Neural progenitor cell (in vitro differentiated cells): ENCODE measurements around the gene CNOT9. TPM values are rescaled to one million over a fixed set of nuclear protein-coding genes. Genes with fewer than 3 reads are reported as not detected.

Source experiments
- DNase-seq: peaks from one replicate; pipeline ENCODE4 v3.0.0-alpha.2; 2016; ENCODE audit warnings: low spot score
- H2AFZ ChIP-seq: fragments of 200-600 bp; sonication (generic); replicated peaks from 2 replicates; pipeline ENCODE4 v1.6.1; 2016; ENCODE audit warnings: antibody characterized with exemption
- H3F3A ChIP-seq: fragments of 200-600 bp; sonication (generic); 2 replicates; pipeline ENCODE4 v1.6.1; 2016; ENCODE audit warnings: antibody characterized with exemption, low read depth
- H3K27ac ChIP-seq: fragments of 200-600 bp; sonication (generic); 2 replicates; pipeline ENCODE4 v1.5.1; 2016; ENCODE audit warnings: mild to moderate bottlenecking
- H3K27me3 ChIP-seq: fragments of 200-600 bp; sonication (generic); 2 replicates; pipeline ENCODE4 v1.6.1; 2016; ENCODE audit warnings: mild to moderate bottlenecking, moderate library complexity
- H3K36me3 ChIP-seq: fragments of 200-600 bp; sonication (generic); 2 replicates; pipeline ENCODE4 v1.5.1; 2016
- H3K4me1 ChIP-seq: fragments of 200-600 bp; sonication (generic); 2 replicates; pipeline ENCODE4 v1.6.1; 2016; ENCODE audit warnings: mixed run types
- H3K4me2 ChIP-seq: fragments of 200-600 bp; sonication (generic); 2 replicates; pipeline ENCODE4 v1.6.1; 2016
- H3K4me3 ChIP-seq: fragments of 200-600 bp; sonication (generic); 2 replicates; pipeline ENCODE4 v1.5.1; 2016
- H3K79me2 ChIP-seq: fragments of 200-600 bp; sonication (generic); 2 replicates; pipeline ENCODE4 v1.6.1; 2016; ENCODE audit warnings: low read depth
- H3K9ac ChIP-seq: fragments of 200-600 bp; sonication (generic); 2 replicates; pipeline ENCODE4 v1.6.1; 2016
- H3K9me3 ChIP-seq: fragments of 200-600 bp; sonication (generic); 2 replicates; pipeline ENCODE4 v1.5.1; 2016; ENCODE audit warnings: low read depth
- H4K20me1 ChIP-seq: fragments of 200-600 bp; sonication (generic); 2 replicates; pipeline ENCODE4 v1.6.1; 2016; ENCODE audit warnings: low read depth
- H3K27ac Mint-ChIP-seq: 3 replicates; pipeline ENCODE4 v1.8.0; 2021; ENCODE audit warnings: mixed read lengths
- H3K27me3 Mint-ChIP-seq: 2 replicates; pipeline ENCODE4 v1.8.0; 2022; ENCODE audit warnings: low read depth, mild to moderate bottlenecking, inconsistent platforms, moderate library complexity, mixed read lengths; ENCODE audit not compliant: insufficient read depth
- H3K36me3 Mint-ChIP-seq: 3 replicates; pipeline ENCODE4 v1.8.0; 2021; ENCODE audit warnings: mixed read lengths
- H3K4me1 Mint-ChIP-seq: 3 replicates; pipeline ENCODE4 v1.8.0; 2021; ENCODE audit warnings: mixed read lengths
- H3K4me3 Mint-ChIP-seq: 3 replicates; pipeline ENCODE4 v1.8.0; 2021; ENCODE audit warnings: mild to moderate bottlenecking, moderate library complexity, mixed read lengths
- H3K9me3 Mint-ChIP-seq: 3 replicates; pipeline ENCODE4 v1.8.0; 2020; ENCODE audit warnings: mixed read lengths
- CTCF ChIP-seq: fragments of 200-600 bp; sonication (generic); IDR thresholded peaks from 2 replicates; pipeline ENCODE4 v1.5.1; 2017; ENCODE audit warnings: antibody characterized with exemption, mild to moderate bottlenecking
- EZH2 ChIP-seq: fragments of 200-600 bp; sonication (generic); IDR thresholded peaks from 2 replicates; pipeline ENCODE4 v1.6.1; 2017; ENCODE audit warnings: antibody characterized with exemption, mild to moderate bottlenecking, moderate library complexity
- EZH2phosphoT487 ChIP-seq: fragments of 200-600 bp; sonication (generic); IDR thresholded peaks from 2 replicates; pipeline ENCODE4 v1.6.1; 2017; ENCODE audit warnings: antibody characterized with exemption
- total RNA-seq: library from RNA; depleted of rRNA; stranded (reverse); fragments of >200 nt; gene quantifications from 2 replicates; pipeline ENCODE4 v1.2.3, GENCODE V29; 2015; ENCODE audit warnings: low replicate concordance

Gene CNOT9
- total RNA-seq, 1 donor from 2014 or later = 87.1 TPM

- H2AFZ ChIP-seq = no peak overlapping the region
- H3K4me1 ChIP-seq = no peaks in the 10 kb centered on the region
- no peak overlapping the region for H3K4me3 Mint-ChIP-seq
- H3K27me3 Mint-ChIP-seq = no peaks in the 10 kb centered on the region
- peaks cover 38% of the 10 kb centered on the region for H3K79me2 ChIP-seq
- H3K36me3 Mint-ChIP-seq = peaks cover 21% of the 10 kb centered on the region
- H3K4me3 ChIP-seq = no peak overlapping the region
- peaks cover 20% of the 10 kb centered on the region for H3F3A ChIP-seq
- no peaks in the 10 kb centered on the region for H3K4me1 Mint-ChIP-seq
- H3K9ac ChIP-seq = no peak overlapping the region
- peaks cover 13% of the 10 kb centered on the region for H4K20me1 ChIP-seq
- DNase-seq = no peak
- no peak overlapping the region for H3K4me2 ChIP-seq
- no peaks in the 10 kb centered on the region for H3K9me3 ChIP-seq
- H3K27ac Mint-ChIP-seq = no peak overlapping the region
- peaks cover 47% of the 10 kb centered on the region for H3K36me3 ChIP-seq
- no peak for TF ChIP-seq EZH2
- H3K27ac ChIP-seq = no peak overlapping the region
- H3K27me3 ChIP-seq = no peaks in the 10 kb centered on the region
- no peaks in the 10 kb centered on the region for H3K9me3 Mint-ChIP-seq
Observed at GRCh38 chr2:218557941-218558340, 10.7 kb upstream of the CNOT9 start.

GRCh38 chr2:218558986-218559385 is 9.7 kb upstream of the CNOT9 start:
- H3K27me3 ChIP-seq = no peaks in the 10 kb centered on the region
- H3K4me2 ChIP-seq = no peak overlapping the region
- peaks cover 14% of the 10 kb centered on the region for H4K20me1 ChIP-seq
- peaks cover 36% of the 10 kb centered on the region for H3K36me3 ChIP-seq
- no peaks in the 10 kb centered on the region for H3K9me3 ChIP-seq
- peaks cover 48% of the 10 kb centered on the region for H3K79me2 ChIP-seq
- TF ChIP-seq EZH2phosphoT487 = no peak
- no peak for TF ChIP-seq EZH2
- TF ChIP-seq CTCF = no peak
- no peak overlapping the region for H2AFZ ChIP-seq
- H3K4me3 ChIP-seq = no peak overlapping the region
- H3K9ac ChIP-seq = no peak overlapping the region
- Mint-ChIP-seq H3K27ac (no peak overlapping the region), H3K36me3 (peaks cover 13% of the 10 kb centered on the region), H3K4me3 (no peak overlapping the region), H3K9me3 (no peaks in the 10 kb centered on the region), H3K4me1 (no peaks in the 10 kb centered on the region), H3K27me3 (no peaks in the 10 kb centered on the region)
- no peak overlapping the region for H3K27ac ChIP-seq
- no peaks in the 10 kb centered on the region for H3K4me1 ChIP-seq
- no peak for DNase-seq
- H3F3A ChIP-seq = peaks cover 20% of the 10 kb centered on the region

DNA sequence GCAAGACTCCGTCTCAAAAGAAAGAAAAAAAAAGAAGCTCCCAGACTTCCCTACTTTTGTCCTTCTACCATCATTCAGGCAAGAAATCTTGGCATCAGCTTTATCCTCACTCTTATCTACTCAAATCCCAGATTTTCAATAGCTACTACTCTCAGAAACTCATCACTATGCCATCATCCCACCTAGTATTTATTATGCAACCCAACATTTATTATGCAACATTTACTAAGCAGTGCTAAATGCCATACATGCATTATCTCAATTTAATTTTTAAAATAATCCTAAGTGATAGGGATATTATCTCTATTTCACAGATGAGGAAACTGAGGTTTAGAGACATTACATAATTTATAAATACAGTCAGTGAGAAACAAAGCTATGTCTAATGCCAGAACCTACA is 4.6 kb upstream of the CNOT9 start:
- Histone ChIP-seq H3K36me3 (peaks cover 16% of the 10 kb centered on the region), H3K79me2 (peaks cover 85% of the 10 kb centered on the region), H3K27ac (no peak overlapping the region), H3K27me3 (no peaks in the 10 kb centered on the region), H3F3A (peaks cover 20% of the 10 kb centered on the region), H3K9me3 (no peaks in the 10 kb centered on the region), H3K4me3 (no peak overlapping the region), H3K9ac (no peak overlapping the region), H2AFZ (no peak overlapping the region), H3K4me1 (peaks cover 14% of the 10 kb centered on the region), H3K4me2 (no peak overlapping the region), H4K20me1 (peaks cover 54% of the 10 kb centered on the region)
- no peak overlapping the region for H3K27ac Mint-ChIP-seq
- no peak for DNase-seq
- no peaks in the 10 kb centered on the region for H3K9me3 Mint-ChIP-seq
- peaks cover 11% of the 10 kb centered on the region for H3K36me3 Mint-ChIP-seq
- peaks cover 17% of the 10 kb centered on the region for H3K4me1 Mint-ChIP-seq
- no peak overlapping the region for H3K4me3 Mint-ChIP-seq
- TF ChIP-seq EZH2phosphoT487 (no peak), CTCF (no peak), EZH2 (no peak)
- no peaks in the 10 kb centered on the region for H3K27me3 Mint-ChIP-seq

DNA sequence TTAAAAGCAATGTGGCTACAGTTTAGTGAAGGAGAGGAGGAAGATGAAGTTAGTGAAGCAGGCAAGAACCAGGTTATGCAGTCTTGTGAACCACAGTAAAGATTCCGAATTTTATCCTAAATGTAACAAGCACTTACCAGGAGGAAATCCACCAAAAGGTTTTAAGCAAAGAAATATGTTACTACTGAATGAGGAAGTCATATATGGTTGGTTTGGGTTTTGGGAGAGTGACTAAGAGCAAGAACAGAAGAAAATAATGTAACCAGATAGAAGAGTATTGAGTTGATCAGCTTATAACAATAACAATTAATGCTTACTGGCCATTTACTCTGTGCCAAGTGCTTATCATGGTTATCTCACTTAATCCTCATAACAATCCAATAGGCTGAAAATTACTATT is 2.3 kb upstream of the CNOT9 start:
- H2AFZ ChIP-seq = no peak overlapping the region
- no peak overlapping the region for H3K27ac ChIP-seq
- Mint-ChIP-seq H3K9me3 (no peaks in the 10 kb centered on the region), H3K36me3 (peaks cover 11% of the 10 kb centered on the region), H3K27ac (no peak overlapping the region), H3K4me1 (peaks cover 33% of the 10 kb centered on the region), H3K4me3 (peak overlapping the region; percentile 94), H3K27me3 (no peaks in the 10 kb centered on the region)
- peaks cover 6% of the 10 kb centered on the region for H3K36me3 ChIP-seq
- peaks cover 68% of the 10 kb centered on the region for H4K20me1 ChIP-seq
- H3F3A ChIP-seq = peaks cover 34% of the 10 kb centered on the region
- TF ChIP-seq CTCF (no peak), EZH2 (no peak), EZH2phosphoT487 (no peak)
- H3K4me3 ChIP-seq = peak overlapping the region; percentile 66
- peak overlapping the region; percentile 86 for H3K4me2 ChIP-seq
- H3K4me1 ChIP-seq = peaks cover 28% of the 10 kb centered on the region
- no peak overlapping the region for H3K9ac ChIP-seq
- no peaks in the 10 kb centered on the region for H3K9me3 ChIP-seq
- DNase-seq = no peak
- peaks cover 91% of the 10 kb centered on the region for H3K79me2 ChIP-seq
- no peaks in the 10 kb centered on the region for H3K27me3 ChIP-seq
